T-helper 1 cell treated with Interleukin-12 subunit alpha and Interleukin-12 subunit beta and Interleukin-4 antibody, amounts not matched to agents 30 μg/mL and 1 μg/mL, for 36 hours (primary cell): Measurements from ENCODE around the gene CAV2.

ENCODE experiments used
- H3K27ac Mint-ChIP-seq: one replicate; pipeline ENCODE4 v1.8.0; 2021; ENCODE audit warnings: mild to moderate bottlenecking, mixed read lengths
- H3K27me3 Mint-ChIP-seq: one replicate; pipeline ENCODE4 v1.8.0; 2021; ENCODE audit warnings: low read depth, mixed read lengths
- H3K36me3 Mint-ChIP-seq: one replicate; pipeline ENCODE4 v1.8.0; 2021; ENCODE audit warnings: low read depth, mixed read lengths
- H3K4me1 Mint-ChIP-seq: one replicate; pipeline ENCODE4 v1.8.0; 2021; ENCODE audit warnings: low read depth, mixed read lengths
- H3K4me3 Mint-ChIP-seq: one replicate; pipeline ENCODE4 v1.8.0; 2021; ENCODE audit warnings: mild to moderate bottlenecking, moderate library complexity, mixed read lengths
- H3K9me3 Mint-ChIP-seq: one replicate; pipeline ENCODE4 v1.8.0; 2021; ENCODE audit warnings: mixed read lengths

Gene CAV2

GRCh38 chr7:116524609-116525297 is 25.2 kb downstream of the CAV2 start, which contains the start of gene CAV1:
Gene CAV1, plus strand, starts transcription at chr7:116525036. Its CDS starts 27 bp downstream, at chr7:116525063.
- Mint-ChIP-seq H3K27ac (no peak within 1 kb of the TSS), H3K4me1 (peaks cover 20% of the 10 kb centered on the region), H3K36me3 (no peaks in the 10 kb centered on the region), H3K4me3 (peak within 1 kb of the TSS; percentile 81), H3K9me3 (no peaks in the 10 kb centered on the region), H3K27me3 (peaks cover 74% of the 10 kb centered on the region)

DNA sequence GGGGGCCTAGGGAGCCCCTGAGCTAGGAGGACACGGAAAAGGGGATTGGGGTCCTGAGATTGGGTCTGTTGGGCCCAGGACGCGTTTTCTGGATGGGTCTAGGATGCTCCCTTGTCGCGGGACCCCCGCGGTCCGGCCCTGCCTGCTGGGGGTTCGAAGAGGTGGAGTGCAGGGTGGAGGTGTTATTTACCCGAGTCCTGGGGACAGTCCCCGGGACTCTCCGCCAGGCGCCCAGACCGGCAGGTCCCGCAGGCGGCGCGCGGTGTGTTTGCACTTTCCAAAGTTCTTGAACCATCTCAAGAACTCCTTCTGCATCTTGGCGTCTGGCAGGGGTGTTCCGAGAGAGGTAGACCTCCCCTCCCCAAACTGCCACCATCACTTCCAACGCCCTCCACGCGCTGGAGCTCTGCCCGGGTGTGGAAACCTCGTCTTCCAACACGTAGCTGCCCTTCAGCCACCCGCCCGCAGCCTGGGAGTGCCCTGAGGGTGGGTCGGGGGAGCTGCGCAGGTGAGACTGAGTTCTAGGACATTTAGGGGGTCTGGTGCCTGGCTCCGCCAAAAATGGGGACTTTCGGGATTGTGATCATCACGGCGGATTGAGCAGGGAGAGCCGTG is 25.9 kb downstream of the CAV2 start:
- no peak overlapping the region for H3K27ac Mint-ChIP-seq
- no peaks in the 10 kb centered on the region for H3K9me3 Mint-ChIP-seq
- H3K27me3 Mint-ChIP-seq, result peaks cover 72% of the 10 kb centered on the region
- H3K4me3 Mint-ChIP-seq, result peak overlapping the region; percentile 81
- H3K36me3 Mint-ChIP-seq, result no peaks in the 10 kb centered on the region
- H3K4me1 Mint-ChIP-seq, result peaks cover 20% of the 10 kb centered on the region

- Mint-ChIP-seq H3K27ac (no peak overlapping the region), H3K4me3 (peak overlapping the region; percentile 81), H3K27me3 (peaks cover 74% of the 10 kb centered on the region), H3K36me3 (no peaks in the 10 kb centered on the region), H3K4me1 (peaks cover 20% of the 10 kb centered on the region), H3K9me3 (no peaks in the 10 kb centered on the region)
Observed at GRCh38 chr7:116525913-116526861, 26.6 kb downstream of the CAV2 start.

DNA sequence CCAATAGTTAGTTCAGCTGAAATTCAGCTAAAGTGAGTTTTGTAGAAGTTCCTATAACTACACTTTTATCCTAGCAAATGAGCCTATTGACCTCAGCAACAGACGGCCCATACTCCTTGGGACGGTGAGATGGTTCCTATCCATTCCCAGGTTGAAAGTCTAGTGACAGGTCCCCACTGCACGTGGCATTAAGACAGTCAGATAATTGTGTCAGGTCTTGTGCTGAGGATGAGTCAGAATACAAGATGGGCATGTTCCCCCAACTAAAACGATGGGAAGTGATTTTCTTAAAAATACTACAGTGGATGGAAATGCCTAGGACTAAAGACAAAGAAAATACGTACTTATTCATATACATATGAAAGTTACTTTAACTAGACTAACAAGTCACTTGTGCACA is 27.4 kb downstream of the CAV2 start:
- no peaks in the 10 kb centered on the region for H3K9me3 Mint-ChIP-seq
- no peaks in the 10 kb centered on the region for H3K36me3 Mint-ChIP-seq
- H3K27me3 Mint-ChIP-seq, result peaks cover 72% of the 10 kb centered on the region
- peaks cover 20% of the 10 kb centered on the region for H3K4me1 Mint-ChIP-seq
- peak overlapping the region; percentile 76 for H3K4me3 Mint-ChIP-seq
- H3K27ac Mint-ChIP-seq, result no peak overlapping the region

GRCh38 chr7:116527521-116527920 is 28.0 kb downstream of the CAV2 start:
- no peak overlapping the region for H3K4me3 Mint-ChIP-seq
- H3K27me3 Mint-ChIP-seq, result peaks cover 76% of the 10 kb centered on the region
- H3K9me3 Mint-ChIP-seq, result no peaks in the 10 kb centered on the region
- no peak overlapping the region for H3K27ac Mint-ChIP-seq
- H3K36me3 Mint-ChIP-seq, result no peaks in the 10 kb centered on the region
- H3K4me1 Mint-ChIP-seq, result peaks cover 20% of the 10 kb centered on the region

DNA sequence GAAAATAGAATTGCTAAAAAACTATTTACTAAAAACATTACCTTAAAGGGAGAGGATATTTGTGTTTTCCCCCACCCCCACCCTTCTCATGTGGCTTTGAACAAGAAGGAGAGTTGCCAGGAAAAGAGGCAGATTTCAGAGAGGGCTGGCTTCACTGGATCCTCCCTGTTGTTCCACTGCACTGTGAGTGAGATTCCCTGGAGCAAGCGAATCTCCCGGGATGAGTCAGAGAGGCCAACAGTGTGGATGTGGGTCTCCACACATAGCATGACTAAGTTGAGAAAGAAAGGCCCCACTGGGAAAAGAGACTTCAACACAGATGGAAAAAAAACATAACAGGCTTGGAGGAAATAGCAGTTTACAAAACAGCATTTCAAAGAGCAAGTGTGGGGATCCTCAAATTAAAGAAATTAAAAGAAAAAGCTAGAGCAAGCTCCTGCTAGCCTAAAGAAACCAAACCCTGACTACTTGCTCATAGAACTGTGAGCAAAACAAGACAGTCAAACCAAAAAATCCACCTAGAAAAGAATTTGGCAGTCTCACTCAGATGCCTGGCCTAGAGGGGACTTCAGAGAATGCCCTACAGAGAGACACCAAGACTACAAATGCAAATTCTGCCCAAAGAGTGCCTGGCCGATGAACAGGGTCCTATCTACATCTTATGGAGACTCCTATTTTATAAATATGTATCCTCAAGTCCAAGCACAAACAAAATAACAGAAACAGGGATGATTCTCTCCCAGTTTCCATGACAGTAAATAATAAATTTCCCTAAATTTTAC is 28.7 kb downstream of the CAV2 start:
- peaks cover 70% of the 10 kb centered on the region for H3K27me3 Mint-ChIP-seq
- peaks cover 20% of the 10 kb centered on the region for H3K4me1 Mint-ChIP-seq
- H3K27ac Mint-ChIP-seq, result no peak overlapping the region
- no peaks in the 10 kb centered on the region for H3K36me3 Mint-ChIP-seq
- H3K9me3 Mint-ChIP-seq, result no peaks in the 10 kb centered on the region
- H3K4me3 Mint-ChIP-seq, result no peak overlapping the region

DNA sequence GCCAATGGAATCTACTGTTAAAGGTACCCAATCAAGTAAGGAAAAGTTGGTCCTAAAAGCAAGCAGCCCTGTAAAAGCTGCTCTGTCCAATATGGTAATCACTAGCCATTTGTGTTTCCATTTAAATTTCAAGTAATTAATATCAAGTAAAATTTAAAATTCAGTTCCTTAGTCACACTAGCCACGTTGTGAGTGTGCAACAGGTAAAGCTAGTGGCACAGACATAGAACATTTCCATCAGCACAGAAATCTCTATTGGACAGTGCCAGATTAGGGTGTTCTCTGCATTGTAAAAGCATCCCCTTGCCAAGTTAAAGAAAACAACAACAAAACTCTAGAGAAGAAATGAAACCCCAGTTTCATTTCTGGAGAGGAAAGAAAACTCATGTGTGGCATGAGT is 29.7 kb downstream of the CAV2 start:
- Mint-ChIP-seq H3K9me3 (no peaks in the 10 kb centered on the region), H3K27ac (no peak overlapping the region), H3K4me3 (no peak overlapping the region), H3K4me1 (peaks cover 17% of the 10 kb centered on the region), H3K27me3 (peaks cover 59% of the 10 kb centered on the region), H3K36me3 (no peaks in the 10 kb centered on the region)

DNA sequence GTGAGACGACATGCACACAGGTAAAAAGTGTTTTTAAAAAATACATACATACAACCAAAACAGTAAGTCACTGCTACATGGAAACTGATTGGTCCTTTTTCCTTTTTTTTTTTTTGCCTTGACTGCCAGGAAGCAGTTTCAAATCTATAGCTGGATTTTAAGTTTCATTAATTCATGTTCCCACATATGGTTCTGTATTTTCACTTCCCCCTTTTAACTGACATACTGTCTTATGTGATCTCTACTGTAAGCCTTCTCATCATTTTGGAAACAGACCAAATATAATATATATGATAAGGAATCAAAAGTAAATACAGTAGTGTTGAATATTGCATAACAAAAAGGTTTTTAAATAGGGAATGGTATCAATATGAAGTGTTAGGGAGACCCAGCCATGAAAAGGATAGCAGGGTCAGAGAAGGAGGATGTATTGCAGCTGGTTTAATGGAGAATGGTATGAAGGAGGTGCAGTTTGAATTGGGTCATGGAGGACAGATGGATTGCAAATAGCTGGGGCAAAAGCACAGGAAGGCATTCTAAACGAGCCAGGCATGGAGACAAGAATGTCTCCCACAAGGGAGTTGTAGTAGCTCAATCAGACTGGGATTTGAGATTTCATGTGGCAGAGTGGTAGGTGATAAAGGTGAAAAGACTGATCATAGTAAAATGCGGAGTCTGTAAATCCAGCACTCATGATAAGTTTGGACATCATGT is 30.7 kb downstream of the CAV2 start:
- H3K27ac Mint-ChIP-seq, result no peak overlapping the region
- no peaks in the 10 kb centered on the region for H3K9me3 Mint-ChIP-seq
- no peak overlapping the region for H3K4me3 Mint-ChIP-seq
- no peaks in the 10 kb centered on the region for H3K36me3 Mint-ChIP-seq
- H3K4me1 Mint-ChIP-seq, result peaks cover 10% of the 10 kb centered on the region
- peaks cover 49% of the 10 kb centered on the region for H3K27me3 Mint-ChIP-seq

DNA sequence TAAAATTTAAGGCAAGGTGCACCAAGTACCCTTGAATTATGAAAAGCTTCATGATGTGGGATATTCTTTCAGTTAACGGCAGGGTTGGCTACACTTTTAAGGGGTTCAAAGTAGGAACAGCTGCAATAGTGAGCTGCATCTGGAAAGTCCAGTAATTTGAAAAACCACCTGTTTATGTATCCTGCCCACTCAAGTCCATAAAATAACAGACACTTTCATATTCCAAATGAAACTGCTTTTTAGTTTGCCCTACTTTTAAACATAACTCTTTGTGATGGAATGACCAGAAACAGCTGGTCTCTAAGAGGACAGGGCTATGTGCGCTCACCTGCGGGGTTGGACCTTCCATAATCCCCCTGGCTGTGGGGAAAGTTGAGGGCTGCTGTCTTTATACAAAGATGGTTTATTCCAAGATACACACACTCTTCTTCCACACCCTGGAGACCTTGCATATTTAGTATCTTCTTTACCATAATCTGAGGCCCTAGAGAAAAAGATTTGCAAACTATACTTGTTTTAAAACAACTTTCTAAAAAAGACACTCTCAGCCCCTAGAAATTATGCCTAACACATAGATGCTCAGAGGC is 32.7 kb downstream of the CAV2 start:
- no peak overlapping the region for H3K27ac Mint-ChIP-seq

GRCh38 chr7:116534790-116535189 is 35.3 kb downstream of the CAV2 start:
- Mint-ChIP-seq H3K4me1 (no peaks in the 10 kb centered on the region), H3K27ac (no peak overlapping the region), H3K4me3 (no peak overlapping the region), H3K27me3 (peaks cover 14% of the 10 kb centered on the region), H3K36me3 (no peaks in the 10 kb centered on the region), H3K9me3 (no peaks in the 10 kb centered on the region)

More for the DNA sequence above, 32.7 kb downstream of the CAV2 start:
- peaks cover 31% of the 10 kb centered on the region for H3K27me3 Mint-ChIP-seq
- no peaks in the 10 kb centered on the region for H3K9me3 Mint-ChIP-seq
- H3K4me1 Mint-ChIP-seq, result no peaks in the 10 kb centered on the region
- H3K4me3 Mint-ChIP-seq, result no peak overlapping the region
- no peaks in the 10 kb centered on the region for H3K36me3 Mint-ChIP-seq

DNA sequence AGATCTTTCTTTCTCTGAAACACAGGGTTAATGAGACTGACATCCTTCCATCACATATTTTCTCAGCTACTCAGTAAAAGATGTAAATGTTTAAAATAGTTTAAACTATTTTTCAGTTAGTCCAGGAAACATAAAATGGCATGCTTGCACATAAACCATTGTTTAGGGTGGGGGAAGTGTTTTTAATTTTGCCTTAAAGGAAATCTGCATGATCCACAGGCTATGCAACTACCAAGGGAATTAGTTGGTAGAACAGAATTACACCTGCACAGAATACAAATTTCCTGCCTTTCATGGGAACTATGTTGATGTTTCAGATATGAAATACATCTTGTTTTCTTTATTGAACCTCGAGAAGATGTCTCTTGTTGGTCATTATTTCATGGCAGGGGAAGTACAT is 35.9 kb downstream of the CAV2 start:
- H3K4me1 Mint-ChIP-seq, result no peaks in the 10 kb centered on the region

GRCh38 chr7:116538138-116538537 is 38.6 kb downstream of the CAV2 start:
- Mint-ChIP-seq H3K27ac (no peak overlapping the region), H3K9me3 (no peaks in the 10 kb centered on the region), H3K4me1 (no peaks in the 10 kb centered on the region), H3K4me3 (no peak overlapping the region), H3K36me3 (no peaks in the 10 kb centered on the region), H3K27me3 (no peaks in the 10 kb centered on the region)

More for the DNA sequence above, 35.9 kb downstream of the CAV2 start:
- no peaks in the 10 kb centered on the region for H3K9me3 Mint-ChIP-seq
- H3K27ac Mint-ChIP-seq, result no peak overlapping the region
- peaks cover 11% of the 10 kb centered on the region for H3K27me3 Mint-ChIP-seq
- H3K36me3 Mint-ChIP-seq, result no peaks in the 10 kb centered on the region
- H3K4me3 Mint-ChIP-seq, result no peak overlapping the region

DNA sequence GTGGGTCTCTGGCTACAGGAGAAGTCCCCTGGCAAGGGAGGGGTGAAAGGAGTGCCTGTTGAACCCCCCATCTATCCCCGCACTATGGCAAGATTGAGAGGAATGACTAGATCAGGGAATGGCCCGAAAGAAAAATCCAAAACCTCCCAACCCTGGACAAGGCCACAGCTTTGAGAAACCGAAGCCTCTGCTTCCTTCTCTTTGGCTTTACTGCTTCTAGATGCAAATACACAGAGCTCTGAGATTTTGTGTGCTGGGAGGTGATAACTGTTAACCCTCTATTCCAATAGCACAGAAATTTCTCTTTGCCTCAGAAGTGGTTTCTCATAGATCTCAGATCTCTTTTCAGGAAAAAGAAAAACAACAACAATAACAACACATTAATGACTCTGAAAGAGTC is 40.3 kb downstream of the CAV2 start:
- Mint-ChIP-seq H3K4me1 (no peaks in the 10 kb centered on the region), H3K27ac (no peak overlapping the region), H3K27me3 (no peaks in the 10 kb centered on the region), H3K4me3 (no peak overlapping the region), H3K9me3 (no peaks in the 10 kb centered on the region), H3K36me3 (no peaks in the 10 kb centered on the region)
